Vagina (tissue), 2 donors: ENCODE data around the gene ATP1B3. TPM values are rescaled to one million over a fixed set of nuclear protein-coding genes. Genes with fewer than 3 reads are reported as not detected.
"Not testable (repeated sequence)": the region's sequence is repeated elsewhere in the genome, so short reads cannot be mapped to it uniquely, and the experiment has no call there.

Experiments used
- DNase-seq, 2 donors: peaks; one replicate each; pipeline ENCODE4 v3.0.0-alpha.2; 2017; ENCODE audit errors: extremely low spot score in 2 of 2
- H3K27ac ChIP-seq: fragments of 200-600 bp; sonication (generic); one replicate; pipeline ENCODE4 v1.5.1; 2019
- H3K27me3 ChIP-seq: fragments of 200-600 bp; sonication (generic); one replicate; pipeline ENCODE4 v1.5.1; 2019
- H3K36me3 ChIP-seq, 2 donors: fragments of 200-600 bp; sonication (generic); one replicate each; pipeline ENCODE4 v1.5.1; 2017 to 2019
- H3K4me1 ChIP-seq: fragments of 200-600 bp; sonication (generic); one replicate; pipeline ENCODE4 v1.5.1; 2019
- H3K4me3 ChIP-seq, 2 donors: fragments of 200-600 bp; sonication (generic); 1 replicate in 1 of 2; 2 replicates in 1 of 2; pipeline ENCODE4 v1.5.1; 2016 to 2019
- H3K9me3 ChIP-seq: fragments of 200-600 bp; sonication (generic); one replicate; pipeline ENCODE4 v1.5.1; 2019
- CTCF ChIP-seq, 3 experiments: fragments of 450-650 bp in 2 of 3; fragments of 200-600 bp in 1 of 3; sonication (generic) in 1 of 3; IDR thresholded peaks; one replicate each; pipeline ENCODE4 v1.5.1; 2017 to 2019; ENCODE audit warnings: antibody characterized with exemption in 3 of 3, mild to moderate bottlenecking in 2 of 3, moderate library complexity in 2 of 3
- POLR2A ChIP-seq, 2 donors: fragments of 450-650 bp; IDR thresholded peaks; one replicate each; pipeline ENCODE4 v1.6.1; 2017; ENCODE audit warnings: antibody characterized with exemption in 2 of 2, mild to moderate bottlenecking in 2 of 2, moderate library complexity in 2 of 2
- POLR2AphosphoS5 ChIP-seq, 2 donors: sonication (generic); formaldehyde crosslinking; IDR thresholded peaks; one replicate each; pipeline ENCODE4 v1.9.0; 2017; ENCODE audit warnings: antibody characterized with exemption in 2 of 2, mild to moderate bottlenecking in 2 of 2, low read depth in 1 of 2; ENCODE audit not compliant: insufficient read depth in 1 of 2
- intact Hi-C: fragments of 100-400 bp; cut with DNase I; formaldehyde crosslinking; loops from one replicate; pipeline ENCODE4 v1.15.1; 2023
- total RNA-seq: library from RNA; depleted of rRNA; stranded (reverse); fragments of >200 nt; gene quantifications from one replicate; pipeline ENCODE4 v1.2.3, GENCODE V29; 2016

ATP1B3 gene
- total RNA-seq, 1 donor from 2014 or later = 88.1 TPM

- Histone ChIP-seq H3K4me3 (peak overlapping the region; percentile 82 to 97), H3K27ac (peak overlapping the region; percentile 100), H3K4me1 (peaks cover 41% of the 10 kb centered on the region), H3K36me3 (no peaks in the 10 kb centered on the region), H3K27me3 (no peaks in the 10 kb centered on the region), H3K9me3 (no peaks in the 10 kb centered on the region)
- DNase-seq = no peak
- TF ChIP-seq POLR2AphosphoS5 (IDR thresholded peaks at IDR 0.05; ENCODE audit: insufficient read depth in 1 of 2, low read depth in 1 of 2) = no peak
- TF ChIP-seq CTCF (IDR thresholded peaks at IDR 0.05) = no peak
- TF ChIP-seq POLR2A (IDR thresholded peaks at IDR 0.05) = no peak
- intact Hi-C loops = loop anchor here (2.0 kb wide), 1 partner anchor 139 kb away; the partner anchor contains the start of gene RNF7
Observed at GRCh38 chr3:141877911-141878310, 1.5 kb downstream of the ATP1B3 start.

- Histone ChIP-seq H3K27ac (peak overlapping the region; percentile 100), H3K4me3 (peak overlapping the region; percentile 29 to 97), H3K36me3 (no peaks in the 10 kb centered on the region), H3K27me3 (no peaks in the 10 kb centered on the region), H3K9me3 (no peaks in the 10 kb centered on the region), H3K4me1 (peaks cover 41% of the 10 kb centered on the region)
- no peak for DNase-seq
- TF ChIP-seq POLR2AphosphoS5 (IDR thresholded peaks at IDR 0.05; ENCODE audit: insufficient read depth in 1 of 2, low read depth in 1 of 2) = no peak
- no peak for TF ChIP-seq POLR2A (IDR thresholded peaks at IDR 0.05)
- TF ChIP-seq CTCF (IDR thresholded peaks at IDR 0.05) = no peak
- intact Hi-C loops = no loop called here
Observed at GRCh38 chr3:141878326-141878725, 1.9 kb downstream of the ATP1B3 start.

DNA sequence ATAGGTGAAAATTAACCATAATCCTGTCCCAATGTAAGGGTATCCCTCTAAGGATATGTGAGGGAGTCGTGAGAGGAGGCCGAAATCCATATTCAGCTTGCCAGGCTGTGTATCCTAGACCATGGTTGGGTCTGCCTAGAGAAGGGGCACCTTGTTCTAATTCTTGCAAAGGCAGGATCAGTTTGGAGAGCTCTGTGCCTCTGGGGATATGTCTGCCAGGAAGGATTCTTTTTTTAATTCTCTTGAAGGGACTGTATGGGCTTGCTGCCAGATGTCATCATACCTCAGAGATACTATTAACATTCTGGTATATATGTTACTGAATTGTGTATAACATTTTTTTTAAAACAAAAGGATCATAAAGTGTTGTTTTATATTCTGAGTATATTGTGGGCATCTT, 2.4 kb downstream of the ATP1B3 start:
- Histone ChIP-seq H3K4me3 (peak overlapping the region; percentile 29 to 97), H3K27ac (peak overlapping the region; percentile 100), H3K4me1 (peaks cover 46% of the 10 kb centered on the region)

GRCh38 chr3:141881702-141882101, 5.3 kb downstream of the ATP1B3 start:
- H3K27ac ChIP-seq = no peak overlapping the region
- no peak for DNase-seq
- no peaks in the 10 kb centered on the region for H3K9me3 ChIP-seq
- peaks cover 60% of the 10 kb centered on the region for H3K4me1 ChIP-seq
- H3K36me3 ChIP-seq = no peaks in the 10 kb centered on the region
- H3K27me3 ChIP-seq = no peaks in the 10 kb centered on the region
- intact Hi-C loops = no loop called here
- no peak overlapping the region for H3K4me3 ChIP-seq
- TF ChIP-seq POLR2A (IDR thresholded peaks at IDR 0.05) (no peak), POLR2AphosphoS5 (IDR thresholded peaks at IDR 0.05; ENCODE audit: insufficient read depth in 1 of 2, low read depth in 1 of 2) (no peak), CTCF (IDR thresholded peaks at IDR 0.05) (no peak)

More for the DNA sequence above, 2.4 kb downstream of the ATP1B3 start:
- intact Hi-C loops = no loop called here
- no peak for TF ChIP-seq POLR2AphosphoS5 (IDR thresholded peaks at IDR 0.05; ENCODE audit: insufficient read depth in 1 of 2, low read depth in 1 of 2)
- no peak for TF ChIP-seq CTCF (IDR thresholded peaks at IDR 0.05)
- TF ChIP-seq POLR2A (IDR thresholded peaks at IDR 0.05) = no peak
- Histone ChIP-seq H3K27me3 (no peaks in the 10 kb centered on the region), H3K9me3 (no peaks in the 10 kb centered on the region), H3K36me3 (no peaks in the 10 kb centered on the region)
- DNase-seq = no peak

GRCh38 chr3:141887051-141887450, 10.6 kb downstream of the ATP1B3 start:
- intact Hi-C loops = no loop called here
- Histone ChIP-seq H3K27me3 (no peaks in the 10 kb centered on the region), H3K4me1 (peaks cover 20% of the 10 kb centered on the region), H3K4me3 (no peak overlapping the region), H3K27ac (no peak overlapping the region), H3K9me3 (no peaks in the 10 kb centered on the region), H3K36me3 (no peaks in the 10 kb centered on the region)
- TF ChIP-seq POLR2AphosphoS5 (IDR thresholded peaks at IDR 0.05; ENCODE audit: insufficient read depth in 1 of 2, low read depth in 1 of 2) = no peak
- no peak for TF ChIP-seq POLR2A (IDR thresholded peaks at IDR 0.05)
- no peak for TF ChIP-seq CTCF (IDR thresholded peaks at IDR 0.05)
- DNase-seq = no peak

GRCh38 chr3:141888548-141888947, 12.1 kb downstream of the ATP1B3 start:
- intact Hi-C loops, H3K36me3 ChIP-seq, H3K4me3 ChIP-seq, H3K9me3 ChIP-seq, DNase-seq, H3K27ac ChIP-seq, H3K27me3 ChIP-seq: not testable (repeated sequence)
- peaks cover 26% of the 10 kb centered on the region for H3K4me1 ChIP-seq
